ENCODE results near the gene UPF1.

UPF1 gene

DNA sequence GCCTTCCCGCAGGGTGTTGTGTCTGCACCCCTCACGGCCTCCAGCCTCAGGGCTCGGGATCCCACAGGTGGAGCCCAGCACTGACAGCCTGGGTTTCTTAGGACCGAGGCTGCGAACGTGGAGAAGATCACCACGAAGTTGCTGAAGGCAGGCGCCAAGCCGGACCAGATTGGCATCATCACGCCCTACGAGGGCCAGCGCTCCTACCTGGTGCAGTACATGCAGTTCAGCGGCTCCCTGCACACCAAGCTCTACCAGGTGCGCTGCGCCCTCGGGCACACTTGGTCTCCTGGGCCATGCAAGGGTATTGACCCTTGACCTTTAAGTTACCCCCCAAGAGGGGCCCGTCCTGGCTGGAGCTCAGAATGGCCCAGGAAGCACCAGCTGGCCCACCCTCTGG, 29.0 kb downstream of the UPF1 start:
- WGBS: 97% methylated on average over 17 of the region's 17 CpGs
- peaks cover 97% of the 10 kb centered on the region for H3K36me3 ChIP-seq (ENCODE audit: insufficient read depth, low read length)
- no peak overlapping the region for H3K4me3 ChIP-seq (ENCODE audit: low read length)
- no peaks in the 10 kb centered on the region for H3K27me3 ChIP-seq (ENCODE audit: insufficient read depth, low read length)
- no peaks in the 10 kb centered on the region for H3K4me1 ChIP-seq (ENCODE audit: insufficient read depth, low read length)
- H3K9ac ChIP-seq (ENCODE audit: low read depth, low read length): no peak overlapping the region
- H3K9me3 ChIP-seq (ENCODE audit: insufficient read depth, low read depth, low read length): no peaks in the 10 kb centered on the region
- H3K27ac ChIP-seq (ENCODE audit: low read depth, low read length): no peak overlapping the region

DNA sequence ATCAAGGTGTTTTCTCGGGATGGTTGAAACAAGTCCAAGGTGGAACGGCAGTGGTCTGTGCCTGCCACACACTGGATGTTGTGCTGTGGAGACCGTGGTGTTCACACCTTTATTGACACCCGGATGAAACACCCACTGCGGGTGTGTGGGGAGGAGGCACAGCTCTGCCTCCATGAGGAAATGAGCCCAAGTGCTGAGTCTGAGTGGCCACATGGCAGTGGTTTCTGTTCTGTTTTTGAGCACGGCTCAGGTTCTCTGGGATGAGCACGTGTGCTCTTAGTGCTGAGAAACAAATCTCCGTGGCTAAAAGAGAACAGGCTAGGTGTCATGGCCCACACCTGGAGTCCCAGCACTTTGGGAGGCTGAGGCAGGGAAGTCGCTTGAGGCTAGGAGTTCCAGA, 29.5 kb downstream of the UPF1 start:
- peaks cover 97% of the 10 kb centered on the region for H3K36me3 ChIP-seq (ENCODE audit: insufficient read depth, low read length)
- no peaks in the 10 kb centered on the region for H3K27me3 ChIP-seq (ENCODE audit: insufficient read depth, low read length)
- H3K9ac ChIP-seq (ENCODE audit: low read depth, low read length): no peak overlapping the region
- H3K9me3 ChIP-seq (ENCODE audit: insufficient read depth, low read depth, low read length): no peaks in the 10 kb centered on the region
- H3K4me3 ChIP-seq (ENCODE audit: low read length): no peak overlapping the region
- WGBS: 96% methylated on average over 9 of the region's 9 CpGs
- no peaks in the 10 kb centered on the region for H3K4me1 ChIP-seq (ENCODE audit: insufficient read depth, low read length)
- no peak overlapping the region for H3K27ac ChIP-seq (ENCODE audit: low read depth, low read length)

DNA sequence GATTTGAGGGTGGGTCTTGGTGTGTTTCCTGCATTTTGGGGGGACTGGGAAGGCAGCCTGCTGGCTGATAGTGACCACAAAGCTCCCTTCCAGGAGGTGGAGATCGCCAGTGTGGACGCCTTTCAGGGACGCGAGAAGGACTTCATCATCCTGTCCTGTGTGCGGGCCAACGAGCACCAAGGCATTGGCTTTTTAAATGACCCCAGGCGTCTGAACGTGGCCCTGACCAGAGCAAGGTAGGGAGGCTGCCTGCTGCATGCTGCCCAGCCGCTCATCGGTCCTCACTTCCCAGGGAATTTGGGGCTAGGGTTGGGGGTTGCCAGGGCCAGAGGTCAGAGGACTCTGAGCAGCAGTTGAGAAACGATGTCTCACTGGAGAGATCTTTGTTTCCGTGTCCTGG, 30.2 kb downstream of the UPF1 start:
- no peaks in the 10 kb centered on the region for H3K9me3 ChIP-seq (ENCODE audit: insufficient read depth, low read depth, low read length)
- 0 out of 2 replicates have a peak, but pooled peaks cover 3% of the 10 kb centered on the region for H3K4me1 ChIP-seq (ENCODE audit: insufficient read depth, low read length)
- H3K4me3 ChIP-seq (ENCODE audit: low read length): no peak overlapping the region
- H3K36me3 ChIP-seq (ENCODE audit: insufficient read depth, low read length): peaks cover 92% of the 10 kb centered on the region
- no peak overlapping the region for H3K9ac ChIP-seq (ENCODE audit: low read depth, low read length)
- 95% methylated on average over 12 of the region's 12 CpGs for WGBS
- no peak overlapping the region for H3K27ac ChIP-seq (ENCODE audit: low read depth, low read length)
- no peaks in the 10 kb centered on the region for H3K27me3 ChIP-seq (ENCODE audit: insufficient read depth, low read length)

DNA sequence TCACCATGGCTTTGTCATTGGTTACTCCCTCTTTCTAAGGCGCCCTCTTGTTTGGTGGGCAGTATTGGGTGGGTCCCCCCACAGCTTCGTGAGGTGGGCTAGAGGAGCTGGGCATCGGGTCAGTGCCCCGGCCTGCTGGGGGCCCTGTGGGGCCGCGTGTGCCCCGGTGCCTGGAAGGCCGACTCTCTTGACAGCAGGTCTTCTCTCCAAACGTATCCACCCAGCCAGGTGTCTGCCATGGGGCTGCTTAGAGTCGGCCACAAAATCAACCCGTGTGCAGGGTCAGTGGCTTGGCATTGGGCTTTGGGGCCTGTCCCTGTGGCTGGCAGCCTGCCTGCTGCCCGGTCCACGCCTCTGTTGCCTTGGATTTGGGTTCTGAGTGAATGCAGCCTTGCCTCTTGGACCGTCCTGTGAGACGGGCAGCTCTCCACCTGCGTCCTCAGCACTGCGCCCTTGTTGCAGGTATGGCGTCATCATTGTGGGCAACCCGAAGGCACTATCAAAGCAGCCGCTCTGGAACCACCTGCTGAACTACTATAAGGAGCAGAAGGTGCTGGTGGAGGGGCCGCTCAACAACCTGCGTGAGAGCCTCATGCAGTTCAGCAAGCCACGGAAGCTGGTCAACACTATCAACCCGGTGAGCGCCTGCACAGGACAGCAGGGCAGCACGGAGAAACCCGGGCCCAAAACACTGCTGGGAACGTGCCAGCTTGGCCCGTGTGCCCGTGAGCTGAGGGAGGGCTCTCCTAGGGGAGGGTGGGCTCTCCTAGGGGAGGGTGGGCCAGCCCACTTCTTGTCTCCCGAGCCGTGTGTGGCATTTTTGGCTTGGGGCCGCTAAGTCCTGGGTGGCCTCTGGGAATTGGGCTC, 31.4 kb downstream of the UPF1 start:
- H3K36me3 ChIP-seq (ENCODE audit: insufficient read depth, low read length): peaks cover 92% of the 10 kb centered on the region
- H3K4me1 ChIP-seq (ENCODE audit: insufficient read depth, low read length): 0 out of 2 replicates have a peak, but pooled peaks cover 3% of the 10 kb centered on the region
- 94% methylated on average over 33 of the region's 33 CpGs for WGBS
- H3K9ac ChIP-seq (ENCODE audit: low read depth, low read length): no peak overlapping the region
- no peak overlapping the region for H3K27ac ChIP-seq (ENCODE audit: low read depth, low read length)
- H3K4me3 ChIP-seq (ENCODE audit: low read length): no peak overlapping the region
- no peaks in the 10 kb centered on the region for H3K9me3 ChIP-seq (ENCODE audit: insufficient read depth, low read depth, low read length)
- no peaks in the 10 kb centered on the region for H3K27me3 ChIP-seq (ENCODE audit: insufficient read depth, low read length)

DNA sequence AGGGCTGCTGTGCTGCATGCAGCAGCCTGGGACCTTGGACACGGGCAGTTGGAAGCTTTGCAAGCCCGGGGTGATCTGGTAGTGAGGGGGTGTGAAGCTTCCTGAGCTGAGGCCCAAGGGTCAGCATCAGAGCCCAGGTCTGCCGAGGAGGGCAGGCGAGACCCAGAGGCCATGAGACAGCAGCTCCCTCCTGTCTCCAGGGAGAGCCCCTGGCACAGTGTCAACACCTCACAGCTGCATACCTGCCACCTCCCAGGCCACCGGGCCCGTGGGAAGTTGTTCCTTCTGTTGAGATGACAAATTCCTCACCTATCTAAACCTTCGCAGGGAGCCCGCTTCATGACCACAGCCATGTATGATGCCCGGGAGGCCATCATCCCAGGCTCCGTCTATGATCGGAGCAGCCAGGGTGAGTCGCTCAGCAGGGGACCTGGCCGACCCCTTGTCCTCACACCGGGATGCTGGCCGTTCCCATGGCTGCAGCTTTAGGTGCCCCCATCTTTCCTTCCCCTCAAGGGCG, 32.1 kb downstream of the UPF1 start:
- Histone ChIP-seq H3K4me3 (ENCODE audit: low read length) (no peak overlapping the region), H3K9me3 (ENCODE audit: insufficient read depth, low read depth, low read length) (no peaks in the 10 kb centered on the region), H3K27ac (ENCODE audit: low read depth, low read length) (no peak overlapping the region), H3K9ac (ENCODE audit: low read depth, low read length) (no peak overlapping the region), H3K27me3 (ENCODE audit: insufficient read depth, low read length) (no peaks in the 10 kb centered on the region), H3K4me1 (ENCODE audit: insufficient read depth, low read length) (0 out of 2 replicates have a peak, but pooled peaks cover 3% of the 10 kb centered on the region), H3K36me3 (ENCODE audit: insufficient read depth, low read length) (peaks cover 86% of the 10 kb centered on the region)
- 95% methylated on average over 16 of the region's 16 CpGs for WGBS

DNA sequence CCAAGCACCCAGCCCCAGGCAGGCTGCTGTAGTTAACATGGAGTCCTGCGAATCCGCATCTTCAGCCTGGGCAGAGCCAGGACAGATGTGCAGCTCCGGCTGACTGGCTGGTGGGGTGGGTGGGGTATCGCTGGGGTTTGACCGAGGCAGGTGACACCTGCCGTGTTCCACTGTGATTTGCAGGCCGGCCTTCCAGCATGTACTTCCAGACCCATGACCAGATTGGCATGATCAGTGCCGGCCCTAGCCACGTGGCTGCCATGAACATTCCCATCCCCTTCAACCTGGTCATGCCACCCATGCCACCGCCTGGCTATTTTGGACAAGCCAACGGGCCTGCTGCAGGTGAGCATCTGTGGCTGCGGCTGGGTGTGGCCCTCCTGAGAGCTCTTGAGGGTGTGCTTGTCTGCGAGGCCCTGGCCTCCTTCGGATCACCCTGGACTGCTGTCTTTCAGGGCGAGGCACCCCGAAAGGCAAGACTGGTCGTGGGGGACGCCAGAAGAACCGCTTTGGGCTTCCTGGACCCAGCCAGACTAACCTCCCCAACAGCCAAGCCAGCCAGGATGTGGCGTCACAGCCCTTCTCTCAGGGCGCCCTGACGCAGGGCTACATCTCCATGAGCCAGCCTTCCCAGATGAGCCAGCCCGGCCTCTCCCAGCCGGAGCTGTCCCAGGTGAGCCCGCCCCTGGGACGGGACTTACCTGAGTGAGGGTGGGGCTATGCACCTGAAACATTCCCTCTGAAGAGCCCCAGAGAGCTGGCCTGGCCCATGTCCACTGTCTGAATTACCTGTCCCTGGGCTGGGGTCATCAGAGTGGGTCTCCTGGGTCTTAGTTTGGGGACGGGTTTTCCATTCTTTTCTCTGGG, 33.6 kb downstream of the UPF1 start:
- Histone ChIP-seq H3K4me1 (ENCODE audit: insufficient read depth, low read length) (0 out of 2 replicates have a peak, but pooled peaks cover 3% of the 10 kb centered on the region), H3K9me3 (ENCODE audit: insufficient read depth, low read depth, low read length) (no peaks in the 10 kb centered on the region), H3K36me3 (ENCODE audit: insufficient read depth, low read length) (peaks cover 72% of the 10 kb centered on the region), H3K27me3 (ENCODE audit: insufficient read depth, low read length) (no peaks in the 10 kb centered on the region), H3K4me3 (ENCODE audit: low read length) (no peak overlapping the region), H3K9ac (ENCODE audit: low read depth, low read length) (no peak overlapping the region), H3K27ac (ENCODE audit: low read depth, low read length) (no peak overlapping the region)
- WGBS: 93% methylated on average over 27 of the region's 27 CpGs

DNA sequence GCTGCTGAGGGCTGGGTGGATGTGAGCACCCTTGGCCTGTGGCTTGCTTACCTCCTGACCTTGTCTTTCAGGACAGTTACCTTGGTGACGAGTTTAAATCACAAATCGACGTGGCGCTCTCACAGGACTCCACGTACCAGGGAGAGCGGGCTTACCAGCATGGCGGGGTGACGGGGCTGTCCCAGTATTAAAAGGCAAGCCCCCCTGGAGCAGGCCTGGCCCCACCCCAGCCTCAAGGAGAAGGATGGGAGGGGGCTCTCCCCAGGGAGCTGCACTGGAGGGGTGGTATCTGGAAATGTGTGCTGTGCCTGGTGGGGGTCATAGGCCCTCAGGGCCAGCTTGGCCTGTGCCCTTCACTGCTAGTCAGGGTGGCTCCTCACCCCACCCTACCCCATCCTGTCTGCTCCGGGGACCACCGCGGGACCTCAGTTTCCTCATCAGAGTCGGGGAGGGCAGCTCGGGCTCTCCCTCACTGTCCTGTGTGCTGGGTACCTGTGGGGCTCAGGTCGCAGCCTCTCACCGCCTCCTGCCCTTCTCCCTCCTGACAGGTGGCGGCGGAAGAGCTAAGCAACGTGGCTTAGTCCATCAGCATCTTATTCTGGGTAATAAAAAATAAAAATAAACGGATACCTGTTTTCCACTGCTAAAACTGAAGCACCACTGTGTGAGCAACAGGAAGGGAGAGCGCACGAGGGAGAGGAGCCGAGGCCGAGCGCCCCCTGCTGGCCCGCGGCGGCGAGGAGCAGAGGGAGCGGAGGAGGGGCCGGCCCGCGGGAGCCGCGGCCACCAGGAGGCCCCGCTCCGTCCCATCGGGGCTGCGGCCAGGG, 34.4 kb downstream of the UPF1 start:
- Histone ChIP-seq H3K27me3 (ENCODE audit: insufficient read depth, low read length) (no peaks in the 10 kb centered on the region), H3K4me3 (ENCODE audit: low read length) (no peak overlapping the region), H3K27ac (ENCODE audit: low read depth, low read length) (no peak overlapping the region), H3K4me1 (ENCODE audit: insufficient read depth, low read length) (0 out of 2 replicates have a peak, but pooled peaks cover 3% of the 10 kb centered on the region), H3K36me3 (ENCODE audit: insufficient read depth, low read length) (peaks cover 63% of the 10 kb centered on the region), H3K9ac (ENCODE audit: low read depth, low read length) (no peak overlapping the region), H3K9me3 (ENCODE audit: insufficient read depth, low read depth, low read length) (no peaks in the 10 kb centered on the region)
- WGBS: 47% methylated on average over 38 of the region's 38 CpGs

DNA sequence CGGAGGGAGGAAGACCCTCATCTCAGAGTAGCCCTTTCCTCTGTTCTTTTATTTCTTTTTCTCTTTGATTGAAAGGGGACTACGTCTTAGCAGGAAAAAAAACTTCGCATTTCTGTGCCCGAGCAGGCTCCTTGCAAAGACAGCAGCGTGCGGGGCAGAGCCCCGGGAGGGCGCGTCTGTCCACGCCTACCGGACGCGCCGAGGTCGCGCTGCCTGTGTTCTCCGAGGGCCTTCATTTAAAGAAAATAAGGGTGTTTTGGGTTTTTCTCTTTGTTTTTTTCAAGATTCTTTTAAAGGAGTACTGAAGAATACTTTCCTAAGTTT, 35.0 kb downstream of the UPF1 start:
- no peak overlapping the region for H3K27ac ChIP-seq (ENCODE audit: low read depth, low read length)
- no peak overlapping the region for H3K4me3 ChIP-seq (ENCODE audit: low read length)
- H3K9ac ChIP-seq (ENCODE audit: low read depth, low read length): no peak overlapping the region
- peaks cover 58% of the 10 kb centered on the region for H3K36me3 ChIP-seq (ENCODE audit: insufficient read depth, low read length)
- no peaks in the 10 kb centered on the region for H3K9me3 ChIP-seq (ENCODE audit: insufficient read depth, low read depth, low read length)
- WGBS: 86% methylated on average over 17 of the region's 17 CpGs
- H3K27me3 ChIP-seq (ENCODE audit: insufficient read depth, low read length): no peaks in the 10 kb centered on the region
- 0 out of 2 replicates have a peak, but pooled peaks cover 3% of the 10 kb centered on the region for H3K4me1 ChIP-seq (ENCODE audit: insufficient read depth, low read length)

DNA sequence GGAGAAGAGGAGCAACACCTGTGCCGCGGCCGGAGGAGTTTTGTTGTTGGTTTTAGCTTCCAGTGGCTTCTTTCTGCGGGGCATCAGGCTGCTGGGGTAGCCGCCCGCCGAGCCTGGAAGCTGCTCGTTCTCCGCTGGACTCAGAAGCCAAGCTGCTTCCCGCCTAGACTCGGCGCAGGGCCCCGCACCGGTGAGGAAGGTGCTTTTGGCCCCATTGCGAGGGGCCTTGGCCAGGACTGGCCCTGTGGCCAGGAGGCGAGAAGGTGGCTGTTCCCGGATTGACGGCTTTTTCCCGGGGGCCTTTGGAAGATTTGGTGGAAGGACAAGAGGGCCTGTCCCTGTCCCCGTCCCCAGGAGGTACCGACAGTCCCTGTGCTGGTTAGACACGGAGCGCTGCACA, 35.4 kb downstream of the UPF1 start:
- WGBS: 97% methylated on average over 23 of the region's 23 CpGs
- Histone ChIP-seq H3K27ac (ENCODE audit: low read depth, low read length) (no peak overlapping the region), H3K4me3 (ENCODE audit: low read length) (no peak overlapping the region), H3K9me3 (ENCODE audit: insufficient read depth, low read depth, low read length) (no peaks in the 10 kb centered on the region), H3K36me3 (ENCODE audit: insufficient read depth, low read length) (peaks cover 53% of the 10 kb centered on the region), H3K27me3 (ENCODE audit: insufficient read depth, low read length) (no peaks in the 10 kb centered on the region), H3K9ac (ENCODE audit: low read depth, low read length) (no peak overlapping the region), H3K4me1 (ENCODE audit: insufficient read depth, low read length) (0 out of 2 replicates have a peak, but pooled peaks cover 3% of the 10 kb centered on the region)

DNA sequence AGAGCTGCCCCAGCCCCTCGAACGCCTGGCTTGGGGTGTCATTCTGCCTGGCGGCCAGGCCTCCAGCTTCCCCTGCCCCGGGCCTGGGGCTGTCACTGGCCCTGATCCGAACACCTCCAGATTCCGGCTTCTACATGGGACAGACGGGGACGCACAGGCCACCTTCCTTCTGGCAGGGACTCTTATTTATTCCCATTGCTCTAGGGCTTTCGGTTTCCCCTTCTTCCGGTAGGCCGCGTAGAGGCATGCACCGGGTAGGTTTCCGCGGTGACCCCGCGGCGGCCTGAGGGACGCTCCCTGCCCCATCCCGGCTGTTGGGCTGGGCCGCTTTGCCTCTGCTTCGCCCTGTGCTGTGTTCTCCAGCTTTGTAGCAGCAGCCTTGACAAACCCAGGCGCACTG, 36.0 kb downstream of the UPF1 start:
- 97% methylated on average over 23 of the region's 23 CpGs for WGBS
- Histone ChIP-seq H3K36me3 (ENCODE audit: insufficient read depth, low read length) (peaks cover 48% of the 10 kb centered on the region), H3K4me3 (ENCODE audit: low read length) (no peak overlapping the region), H3K27ac (ENCODE audit: low read depth, low read length) (no peak overlapping the region), H3K9ac (ENCODE audit: low read depth, low read length) (no peak overlapping the region), H3K4me1 (ENCODE audit: insufficient read depth, low read length) (0 out of 2 replicates have a peak, but pooled peaks cover 3% of the 10 kb centered on the region), H3K9me3 (ENCODE audit: insufficient read depth, low read depth, low read length) (no peaks in the 10 kb centered on the region), H3K27me3 (ENCODE audit: insufficient read depth, low read length) (no peaks in the 10 kb centered on the region)

All from HUES64 (cell line).